ENCODE results near the gene TAL1. TPM values are rescaled to one million over a fixed set of nuclear protein-coding genes. Genes with fewer than 3 reads are reported as not detected.

TAL1 gene
- total and polyA plus RNA-seq, 2 of the 8 experiments (the other 6 are each of a cell fraction or from before 2014, with no cell fraction given): 0.09 to 0.15 TPM

- TF ChIP-seq MAX (IDR thresholded peaks at IDR 0.05) (no peak), JUND (IDR thresholded peaks at IDR 0.05; ENCODE audit: low read length) (no peak)
These were observed 48.1 kb upstream of the TAL1 start (continued) for GRCh38 chr1:47280142-47280541.

Measured in H1 (cell line).